Measurements from ENCODE around the gene NTM.

- no peak for TF ChIP-seq POLR2AphosphoS5 (IDR thresholded peaks at IDR 0.05; ENCODE audit: borderline replicate concordance, low read depth, low read length)
- no peak for TF ChIP-seq EZH2 (IDR thresholded peaks at IDR 0.05)
Observed at GRCh38 chr11:131746201-131746600, 375.8 kb downstream of the NTM start.
